IMR-90 (cell line): ENCODE results near the gene ARHGEF7. TPM values are rescaled to one million over a fixed set of nuclear protein-coding genes. Genes with fewer than 3 reads are reported as not detected.

Experiments used
- ATAC-seq: fragments of 200-7000 bp; cut with Tn5 transposase; 2 replicates; pipeline ENCODE4 v1.9.1; 2020; ENCODE audit warnings: low read depth, mild to moderate bottlenecking, moderate library complexity
- BruUV-seq: library from RNA; stranded (reverse); fragments of 400-500 nt; replicated peaks from 2 replicates; lab custom pipeline; 2021; lab: Mats Ljungman, UMichigan
- CTCF ChIA-PET: fragments of 300-600 bp; formaldehyde crosslinking; extraction: SDS; loops from one replicate; lab custom pipeline; 2021; ENCODE audit warnings: antibody characterized with exemption; lab: Yijun Ruan, JAX
- POLR2A ChIA-PET: fragments of 300-600 bp; sonication (Branson Sonifier 250); formaldehyde crosslinking; loops from one replicate; lab custom pipeline; 2022; ENCODE audit warnings: antibody characterized with exemption; ENCODE audit not compliant: unreplicated experiment; lab: Charles Lee
- DNase-seq: peaks from one replicate; pipeline ENCODE4 v3.0.0; 2013
- H2AFZ ChIP-seq: replicated peaks from 2 replicates; pipeline ENCODE3; 2013; ENCODE audit warnings: low read length, mild to moderate bottlenecking; ENCODE audit not compliant: poor library complexity
- H2AK5ac ChIP-seq: 2 replicates; pipeline ENCODE4 v1.6.1; 2013; ENCODE audit warnings: low read depth, low read length, inconsistent platforms
- H2AK9ac ChIP-seq: replicated peaks from 2 replicates; pipeline ENCODE3; 2013; ENCODE audit warnings: mild to moderate bottlenecking, low read depth, low read length, moderate library complexity; ENCODE audit not compliant: poor library complexity
- H2BK120ac ChIP-seq: 2 replicates; pipeline ENCODE4 v1.6.1; 2013; ENCODE audit warnings: low read depth, low read length, inconsistent platforms
- H2BK15ac ChIP-seq: 3 replicates; pipeline ENCODE4 v1.6.1; 2013; ENCODE audit warnings: low read depth, low read length, inconsistent platforms
- H2BK20ac ChIP-seq: 2 replicates; pipeline ENCODE4 v1.6.1; 2013; ENCODE audit warnings: low read depth, mild to moderate bottlenecking, inconsistent platforms, low read length, moderate library complexity
- H2BK5ac ChIP-seq: 2 replicates; pipeline ENCODE4 v1.6.1; 2013; ENCODE audit warnings: mild to moderate bottlenecking, low read depth, low read length, inconsistent platforms; ENCODE audit not compliant: poor library complexity, severe bottlenecking
- H3K14ac ChIP-seq: replicated peaks from 2 replicates; pipeline ENCODE4 v1.6.1; 2013; ENCODE audit warnings: low read depth, low read length, inconsistent platforms
- H3K18ac ChIP-seq: 2 replicates; pipeline ENCODE4 v1.6.1; 2013; ENCODE audit warnings: low read depth, low read length, control low read depth
- H3K23ac ChIP-seq: 2 replicates; pipeline ENCODE4 v1.6.1; 2013; ENCODE audit warnings: low read depth, low read length, inconsistent platforms
- H3K27ac ChIP-seq: 2 replicates; pipeline ENCODE4 v1.5.1; 2013; ENCODE audit warnings: mild to moderate bottlenecking, control low read depth, low read length; ENCODE audit not compliant: insufficient read depth
- H3K27me3 ChIP-seq: 2 replicates; pipeline ENCODE4 v1.6.1; 2013; ENCODE audit warnings: low read length; ENCODE audit not compliant: control insufficient read depth, insufficient read depth
- H3K36me3 ChIP-seq: 2 replicates; pipeline ENCODE4 v1.6.1; 2013; ENCODE audit warnings: low read length, mixed read lengths; ENCODE audit not compliant: control insufficient read depth, insufficient read depth
- H3K4ac ChIP-seq: 2 replicates; pipeline ENCODE4 v1.6.1; 2013; ENCODE audit warnings: low read depth, low read length, inconsistent platforms
- H3K4me1 ChIP-seq: 2 replicates; pipeline ENCODE4 v1.6.1; 2013; ENCODE audit warnings: low read length, mixed read lengths; ENCODE audit not compliant: control insufficient read depth, insufficient read depth
- H3K4me2 ChIP-seq: 2 replicates; pipeline ENCODE4 v1.6.1; 2013; ENCODE audit warnings: low read depth, mild to moderate bottlenecking, control low read depth, low read length, moderate library complexity
- H3K4me3 ChIP-seq: 2 replicates; pipeline ENCODE4 v1.5.1; 2013; ENCODE audit warnings: low read depth, mild to moderate bottlenecking, control low read depth, low read length, moderate library complexity; ENCODE audit not compliant: insufficient read depth
- H3K56ac ChIP-seq: 2 replicates; pipeline ENCODE4 v1.6.1; 2013; ENCODE audit warnings: low read length, inconsistent platforms; ENCODE audit not compliant: insufficient read depth; ENCODE audit errors: extremely low read depth
- H3K79me1 ChIP-seq, 2 experiments: 2 replicates each; pipeline ENCODE4 v1.6.1; 2013; ENCODE audit warnings: low read length in 2 of 2, inconsistent platforms in 1 of 2, low read depth in 1 of 2
- H3K9ac ChIP-seq: 2 replicates; pipeline ENCODE4 v1.6.1; 2013; ENCODE audit warnings: low read depth, low read length, control low read depth
- H3K9me1 ChIP-seq: 2 replicates; pipeline ENCODE4 v1.6.1; 2013; ENCODE audit warnings: low read length, inconsistent platforms; ENCODE audit not compliant: insufficient read depth
- H3K9me3 ChIP-seq: 2 replicates; pipeline ENCODE4 v1.6.1; 2013; ENCODE audit warnings: low read length; ENCODE audit not compliant: control insufficient read depth, insufficient read depth
- H4K20me1 ChIP-seq: 2 replicates; pipeline ENCODE4 v1.6.1; 2013; ENCODE audit warnings: low read length, inconsistent platforms; ENCODE audit not compliant: insufficient read depth
- H4K5ac ChIP-seq: 2 replicates; pipeline ENCODE4 v1.6.1; 2013; ENCODE audit warnings: mild to moderate bottlenecking, low read depth, low read length, control low read depth
- H4K8ac ChIP-seq, 2 experiments: 2 replicates each; pipeline ENCODE4 v1.6.1; 2013; ENCODE audit warnings: low read depth in 2 of 2, low read length in 2 of 2, control low read depth in 1 of 2, inconsistent platforms in 1 of 2
- H4K91ac ChIP-seq: 2 replicates; pipeline ENCODE4 v1.6.1; 2013; ENCODE audit warnings: low read depth, low read length, inconsistent platforms; ENCODE audit not compliant: insufficient read depth
- BHLHE40 ChIP-seq: fragments of 150-350 bp; IDR thresholded peaks from 2 replicates; pipeline ENCODE4 v1.6.1; 2016; ENCODE audit warnings: mild to moderate bottlenecking, low read depth, low read length
- CEBPB ChIP-seq: IDR thresholded peaks from 2 replicates; pipeline ENCODE4 v1.6.1; 2012; ENCODE audit warnings: low read depth, low read length, improper control_type of control experiment
- CHD1 ChIP-seq: IDR thresholded peaks from 2 replicates; pipeline ENCODE4 v1.6.1; 2012; ENCODE audit warnings: low read depth, low read length, improper control_type of control experiment
- CTCF ChIP-seq: conservative IDR thresholded peaks from 2 replicates; pipeline ENCODE4 v1.5.1; 2012; ENCODE audit warnings: mild to moderate bottlenecking, low read depth, low read length, improper control_type of control experiment
- ELK1 ChIP-seq: fragments of 150-350 bp; IDR thresholded peaks from 2 replicates; pipeline ENCODE4 v1.6.1; 2016; ENCODE audit warnings: low read depth, mild to moderate bottlenecking, low read length, moderate library complexity, borderline replicate concordance
- FOS ChIP-seq: fragments of 150-350 bp; IDR thresholded peaks from 2 replicates; pipeline ENCODE4 v1.6.1; 2016; ENCODE audit warnings: low read depth, low read length
- MAZ ChIP-seq: IDR thresholded peaks from 2 replicates; pipeline ENCODE4 v1.6.1; 2012; ENCODE audit warnings: low read depth, mild to moderate bottlenecking, low read length, improper control_type of control experiment, moderate library complexity, borderline replicate concordance
- MXI1 ChIP-seq: IDR thresholded peaks from 2 replicates; pipeline ENCODE4 v1.6.1; 2012; ENCODE audit warnings: low read depth, mild to moderate bottlenecking, low read length, moderate library complexity, borderline replicate concordance
- NFE2L2 ChIP-seq: fragments of 150-350 bp; IDR thresholded peaks from 2 replicates; pipeline ENCODE4 v1.6.1; 2016; ENCODE audit warnings: low read depth, mild to moderate bottlenecking, low read length
- POLR2A ChIP-seq: IDR thresholded peaks from 2 replicates; pipeline ENCODE4 v1.6.1; 2012; ENCODE audit warnings: mild to moderate bottlenecking, low read depth, low read length
- RAD21 ChIP-seq: IDR thresholded peaks from 2 replicates; pipeline ENCODE4 v1.6.1; 2012; ENCODE audit warnings: low read length, improper control_type of control experiment
- RFX5 ChIP-seq: IDR thresholded peaks from 2 replicates; pipeline ENCODE4 v1.8.0; 2012; ENCODE audit warnings: low read depth, mild to moderate bottlenecking, low read length, moderate library complexity
- SMC3 ChIP-seq: fragments of 150-350 bp; IDR thresholded peaks from 2 replicates; pipeline ENCODE4 v1.6.1; 2016; ENCODE audit warnings: low read depth, mild to moderate bottlenecking, antibody characterized with exemption, low read length, moderate library complexity
- USF2 ChIP-seq: fragments of 150-350 bp; IDR thresholded peaks from 2 replicates; pipeline ENCODE4 v1.6.1; 2017; ENCODE audit warnings: mild to moderate bottlenecking, antibody characterized with exemption, low read length, low read depth
- WGBS, 2 experiments: methylation state at CpG; one replicate each; pipeline versions ENCODE4 v1.1.5 to v1.1.7; 2013; ENCODE audit warnings: missing lambda C conversion rate in 2 of 2; ENCODE audit not compliant: insufficient read length in 1 of 2; ENCODE audit errors: extremely low coverage in 2 of 2; 5-methylcytosine and 5-hydroxymethylcytosine counted together
- dilution Hi-C: fragments of 300-500 bp; cut with HindIII; formaldehyde crosslinking; loops from one replicate; pipeline ENCODE4 v1.14.3; 2018; ENCODE audit warnings: low sequenced_read_pairs; ENCODE audit not compliant: unreplicated experiment
- in situ Hi-C: fragments of 300-500 bp; cut with MboI; formaldehyde crosslinking; loops from 3 replicates; pipeline ENCODE4 v1.14.3; 2019; ENCODE audit warnings: low sequenced_read_pairs, inconsistent platforms, mixed read lengths
- intact Hi-C: fragments of 100-400 bp; cut with micrococcal nuclease; formaldehyde crosslinking; loops from 2 replicates; pipeline ENCODE4 v1.10.0; 2022
- polyA plus RNA-seq, 3 experiments: library from polyadenylated mRNA; depleted of rRNA; stranded (reverse); fragments of >200 nt; gene quantifications; 2 replicates each; pipeline ENCODE4 v1.2.3, GENCODE V29; 2012; ENCODE audit warnings: low replicate concordance in 1 of 3
- total RNA-seq: library from RNA; depleted of rRNA; stranded (reverse); fragments of >200 nt; gene quantifications from 2 replicates; pipeline ENCODE4 v1.2.3, GENCODE V29; 2012

ARHGEF7 gene
- total and polyA plus RNA-seq, 2 of the 4 experiments (the other 2 are of a cell fraction), result 32.9 to 59.0 TPM

GRCh38 chr13:111184458-111185401 is 69.6 kb downstream of the ARHGEF7 start:
- no peak overlapping the region for H3K4me2 ChIP-seq
- no peak overlapping the region for H4K5ac ChIP-seq
- H3K9me1 ChIP-seq, result peaks cover 35% of the 10 kb centered on the region
- peaks cover 85% of the 10 kb centered on the region for H4K20me1 ChIP-seq
- no peak overlapping the region for H2BK20ac ChIP-seq
- peaks cover 42 to 93% of the 10 kb centered on the region in 2 experiments for H3K79me1 ChIP-seq
- H3K23ac ChIP-seq, result no peak overlapping the region
- intact Hi-C loops, result no loop called here
- no peaks in the 10 kb centered on the region for H3K36me3 ChIP-seq
- in situ Hi-C loops, result no loop called here
- H3K27ac ChIP-seq, result no peak overlapping the region
- H2BK15ac ChIP-seq, result no peak overlapping the region
- peaks cover 7% of the 10 kb centered on the region for H3K4me1 ChIP-seq
- no TSS peak for BruUV-seq
- H3K4me3 ChIP-seq, result no peak overlapping the region
- WGBS, 2 experiments, result 54% methylated on average over 7 of the region's 18 CpGs; no CpG with 5 or more reads in 1 of the 2 experiments
- no peak overlapping the region for H3K56ac ChIP-seq
- H3K4ac ChIP-seq, result no peak overlapping the region
- no peak overlapping the region for H3K14ac ChIP-seq
- no peak overlapping the region; the same call in 1 of the 2 replicates for H2AK5ac ChIP-seq
- no peak overlapping the region for H2BK5ac ChIP-seq
- CTCF ChIA-PET, result interaction anchor here (0.9 kb wide), 1 partner anchor 68 kb away, joined by 3 read pairs; no protein-coding TSS in a partner anchor
- H3K9ac ChIP-seq, result no peak overlapping the region
- no peak for TF ChIP-seq POLR2A
- TF ChIP-seq CHD1, result no peak
- TF ChIP-seq NFE2L2, result no peak
- no peak for TF ChIP-seq MAZ
- no peak for TF ChIP-seq CTCF
- no peak for TF ChIP-seq BHLHE40
- no peak for TF ChIP-seq RAD21
- no peak for TF ChIP-seq MXI1
- TF ChIP-seq CEBPB, result no peak
- no peak for TF ChIP-seq FOS
- no peak for TF ChIP-seq ELK1
- no peak for TF ChIP-seq SMC3
- TF ChIP-seq USF2, result no peak
- no peak for TF ChIP-seq RFX5
- H3K9me3 ChIP-seq, result no peaks in the 10 kb centered on the region
- H2AFZ ChIP-seq, result no peak overlapping the region
- POLR2A ChIA-PET, result no interaction called here
- no peak overlapping the region for H3K18ac ChIP-seq
- H2AK9ac ChIP-seq, result no peak overlapping the region
- no peak overlapping the region for H4K8ac ChIP-seq
- H4K91ac ChIP-seq, result no peak overlapping the region
- H3K27me3 ChIP-seq, result no peaks in the 10 kb centered on the region
- dilution Hi-C loops, result no loop called here
- H2BK120ac ChIP-seq, result no peak overlapping the region
- ATAC-seq (0 out of 2 replicates have a peak, but pooled peaks have one; percentile 6), DNase-seq (no peak)
